ENCODE results near the gene CCDC12. TPM values are rescaled to one million over a fixed set of nuclear protein-coding genes. Genes with fewer than 3 reads are reported as not detected.
A peak's percentile ranks its signal among the peaks of the same experiment; 100 is the strongest.

Gene CCDC12
- total RNA-seq, 1 donor from 2014 or later = 41.4 TPM

GRCh38 chr3:46932455-46933225 lies 43.9 kb downstream of the CCDC12 start:
- Mint-ChIP-seq H3K4me3 (ENCODE audit: unreplicated experiment) (no peak overlapping the region), H3K27ac (ENCODE audit: unreplicated experiment) (peak overlapping the region; percentile 15), H3K4me1 (ENCODE audit: low read depth, unreplicated experiment) (peaks cover 8% of the 10 kb centered on the region), H3K9me3 (ENCODE audit: unreplicated experiment) (peaks cover 9% of the 10 kb centered on the region), H3K27me3 (ENCODE audit: unreplicated experiment) (no peaks in the 10 kb centered on the region), H3K36me3 (ENCODE audit: unreplicated experiment) (no peaks in the 10 kb centered on the region)
- no peak for TF ChIP-seq CTCF (IDR thresholded peaks at IDR 0.05; ENCODE audit: partially characterized antibody, unreplicated experiment)
- no peak for DNase-seq

- DNase-seq = no peak
- Mint-ChIP-seq H3K4me1 (ENCODE audit: low read depth, unreplicated experiment) (peaks cover 11% of the 10 kb centered on the region), H3K27ac (ENCODE audit: unreplicated experiment) (peak overlapping the region; percentile 15), H3K36me3 (ENCODE audit: unreplicated experiment) (no peaks in the 10 kb centered on the region), H3K27me3 (ENCODE audit: unreplicated experiment) (no peaks in the 10 kb centered on the region), H3K9me3 (ENCODE audit: unreplicated experiment) (peaks cover 9% of the 10 kb centered on the region), H3K4me3 (ENCODE audit: unreplicated experiment) (no peak overlapping the region)
- no peak for TF ChIP-seq CTCF (IDR thresholded peaks at IDR 0.05; ENCODE audit: partially characterized antibody, unreplicated experiment)
Measured at GRCh38 chr3:46931631-46932331, 44.8 kb downstream of the CCDC12 start.

- DNase-seq = no peak
- Mint-ChIP-seq H3K4me1 (ENCODE audit: low read depth, unreplicated experiment) (peaks cover 16% of the 10 kb centered on the region), H3K36me3 (ENCODE audit: unreplicated experiment) (no peaks in the 10 kb centered on the region), H3K9me3 (ENCODE audit: unreplicated experiment) (peaks cover 6% of the 10 kb centered on the region), H3K27me3 (ENCODE audit: unreplicated experiment) (no peaks in the 10 kb centered on the region), H3K4me3 (ENCODE audit: unreplicated experiment) (no peak overlapping the region), H3K27ac (ENCODE audit: unreplicated experiment) (no peak overlapping the region)
- TF ChIP-seq CTCF (IDR thresholded peaks at IDR 0.05; ENCODE audit: partially characterized antibody, unreplicated experiment) = no peak
Measured at GRCh38 chr3:46930945-46931403, 45.6 kb downstream of the CCDC12 start.

- no peak for TF ChIP-seq CTCF (IDR thresholded peaks at IDR 0.05; ENCODE audit: partially characterized antibody, unreplicated experiment)
- Mint-ChIP-seq H3K27me3 (ENCODE audit: unreplicated experiment) (no peaks in the 10 kb centered on the region), H3K36me3 (ENCODE audit: unreplicated experiment) (no peaks in the 10 kb centered on the region), H3K4me3 (ENCODE audit: unreplicated experiment) (no peak overlapping the region), H3K27ac (ENCODE audit: unreplicated experiment) (no peak overlapping the region), H3K9me3 (ENCODE audit: unreplicated experiment) (peaks cover 6% of the 10 kb centered on the region), H3K4me1 (ENCODE audit: low read depth, unreplicated experiment) (peaks cover 19% of the 10 kb centered on the region)
- no peak for DNase-seq
Measured at GRCh38 chr3:46930166-46930944, 46.2 kb downstream of the CCDC12 start.
